ENCODE results near the gene HOXC13. TPM values are rescaled to one million over a fixed set of nuclear protein-coding genes. Genes with fewer than 3 reads are reported as not detected.

Gene HOXC13
- total RNA-seq, 1 donor from 2014 or later, result not detected

DNA sequence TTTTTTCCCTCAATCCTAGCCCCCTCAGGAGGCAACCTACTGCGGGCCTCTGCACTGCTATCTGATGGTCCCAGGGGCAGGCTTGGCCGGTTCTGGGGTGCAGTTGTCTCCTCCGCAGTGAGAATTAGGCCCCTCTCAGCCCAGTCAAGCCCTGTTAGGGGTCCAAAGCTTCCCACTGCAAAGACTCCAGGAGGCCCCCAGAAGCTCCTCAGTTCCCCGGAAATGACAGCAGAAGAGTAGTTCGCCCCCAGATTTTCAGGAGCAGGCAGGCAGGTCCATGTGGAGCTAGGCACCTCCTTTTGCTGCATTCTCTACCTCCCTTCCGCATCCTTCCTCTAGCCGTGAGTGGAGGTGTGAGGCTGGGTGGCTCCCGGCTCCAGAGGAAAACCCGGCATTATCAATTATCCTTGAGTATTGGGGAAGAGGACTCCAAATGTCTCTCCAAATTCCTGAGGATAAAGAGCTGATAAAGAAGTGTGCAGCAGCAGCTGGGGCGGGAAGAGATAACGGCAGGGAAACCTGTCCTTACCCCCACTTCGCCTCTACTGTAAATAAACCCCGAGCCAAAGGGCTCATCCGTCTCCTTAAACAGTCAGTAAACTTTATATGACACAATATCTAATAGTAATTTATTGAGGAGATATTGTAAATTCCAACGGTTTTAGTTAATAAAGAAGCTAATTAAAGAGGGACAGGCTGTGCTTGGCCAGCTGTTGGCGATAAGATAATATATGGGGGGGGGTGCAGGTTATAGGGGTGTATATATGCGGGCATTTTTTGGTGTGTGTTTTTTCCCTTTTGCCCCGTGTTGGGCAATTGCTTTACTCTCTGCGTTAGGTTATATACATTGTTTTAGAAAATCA, 15.4 kb downstream of the HOXC13 start:
- Mint-ChIP-seq H3K27me3 (ENCODE audit: low read depth) (peaks cover 83% of the 10 kb centered on the region), H3K4me1 (ENCODE audit: low read depth) (peaks cover 8% of the 10 kb centered on the region), H3K9me3 (ENCODE audit: low read depth) (no peaks in the 10 kb centered on the region), H3K36me3 (ENCODE audit: low read depth) (peaks cover 8% of the 10 kb centered on the region), H3K4me3 (ENCODE audit: unreplicated experiment) (no peak overlapping the region), H3K27ac (ENCODE audit: unreplicated experiment) (no peak overlapping the region)
- no peak for DNase-seq (ENCODE audit: low spot score)
- TF ChIP-seq, protein P1, sequence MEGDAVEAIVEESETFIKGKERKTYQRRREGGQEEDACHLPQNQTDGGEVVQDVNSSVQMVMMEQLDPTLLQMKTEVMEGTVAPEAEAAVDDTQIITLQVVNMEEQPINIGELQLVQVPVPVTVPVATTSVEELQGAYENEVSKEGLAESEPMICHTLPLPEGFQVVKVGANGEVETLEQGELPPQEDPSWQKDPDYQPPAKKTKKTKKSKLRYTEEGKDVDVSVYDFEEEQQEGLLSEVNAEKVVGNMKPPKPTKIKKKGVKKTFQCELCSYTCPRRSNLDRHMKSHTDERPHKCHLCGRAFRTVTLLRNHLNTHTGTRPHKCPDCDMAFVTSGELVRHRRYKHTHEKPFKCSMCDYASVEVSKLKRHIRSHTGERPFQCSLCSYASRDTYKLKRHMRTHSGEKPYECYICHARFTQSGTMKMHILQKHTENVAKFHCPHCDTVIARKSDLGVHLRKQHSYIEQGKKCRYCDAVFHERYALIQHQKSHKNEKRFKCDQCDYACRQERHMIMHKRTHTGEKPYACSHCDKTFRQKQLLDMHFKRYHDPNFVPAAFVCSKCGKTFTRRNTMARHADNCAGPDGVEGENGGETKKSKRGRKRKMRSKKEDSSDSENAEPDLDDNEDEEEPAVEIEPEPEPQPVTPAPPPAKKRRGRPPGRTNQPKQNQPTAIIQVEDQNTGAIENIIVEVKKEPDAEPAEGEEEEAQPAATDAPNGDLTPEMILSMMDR (IDR thresholded peaks at IDR 0.05), result no peak

DNA sequence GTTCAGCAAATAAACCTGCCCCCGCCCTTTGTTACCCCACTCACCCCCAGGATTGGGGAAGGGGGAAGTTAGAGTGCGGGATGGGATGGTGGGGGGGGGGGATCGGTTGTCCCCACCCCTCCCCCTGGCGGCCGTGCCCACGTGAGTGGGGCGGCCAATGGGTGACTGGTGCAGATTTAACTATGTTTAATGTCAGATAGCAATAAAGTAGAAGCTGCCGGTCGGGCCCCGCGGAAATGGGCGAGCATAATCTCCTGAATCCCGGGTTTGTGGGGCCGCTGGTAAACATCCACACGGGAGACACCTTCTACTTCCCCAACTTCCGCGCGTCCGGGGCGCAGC, 16.0 kb downstream of the HOXC13 start, which contains the start of gene HOXC12:
Gene HOXC12 (plus strand): TSS at position 210 of the 342 bp plus-strand sequence. CDS start 27 bp downstream, at position 237.
- H3K36me3 Mint-ChIP-seq (ENCODE audit: low read depth), result peaks cover 10% of the 10 kb centered on the region
- no peaks in the 10 kb centered on the region for H3K9me3 Mint-ChIP-seq (ENCODE audit: low read depth)
- TF ChIP-seq, protein P1 (IDR thresholded peaks at IDR 0.05), result no peak
- H3K4me1 Mint-ChIP-seq (ENCODE audit: low read depth), result peaks cover 8% of the 10 kb centered on the region
- H3K27me3 Mint-ChIP-seq (ENCODE audit: low read depth), result peaks cover 84% of the 10 kb centered on the region
- no peak for DNase-seq (ENCODE audit: low spot score)
- H3K4me3 Mint-ChIP-seq (ENCODE audit: unreplicated experiment), result no peak within 1 kb of the TSS
- no peak within 1 kb of the TSS for H3K27ac Mint-ChIP-seq (ENCODE audit: unreplicated experiment)

DNA sequence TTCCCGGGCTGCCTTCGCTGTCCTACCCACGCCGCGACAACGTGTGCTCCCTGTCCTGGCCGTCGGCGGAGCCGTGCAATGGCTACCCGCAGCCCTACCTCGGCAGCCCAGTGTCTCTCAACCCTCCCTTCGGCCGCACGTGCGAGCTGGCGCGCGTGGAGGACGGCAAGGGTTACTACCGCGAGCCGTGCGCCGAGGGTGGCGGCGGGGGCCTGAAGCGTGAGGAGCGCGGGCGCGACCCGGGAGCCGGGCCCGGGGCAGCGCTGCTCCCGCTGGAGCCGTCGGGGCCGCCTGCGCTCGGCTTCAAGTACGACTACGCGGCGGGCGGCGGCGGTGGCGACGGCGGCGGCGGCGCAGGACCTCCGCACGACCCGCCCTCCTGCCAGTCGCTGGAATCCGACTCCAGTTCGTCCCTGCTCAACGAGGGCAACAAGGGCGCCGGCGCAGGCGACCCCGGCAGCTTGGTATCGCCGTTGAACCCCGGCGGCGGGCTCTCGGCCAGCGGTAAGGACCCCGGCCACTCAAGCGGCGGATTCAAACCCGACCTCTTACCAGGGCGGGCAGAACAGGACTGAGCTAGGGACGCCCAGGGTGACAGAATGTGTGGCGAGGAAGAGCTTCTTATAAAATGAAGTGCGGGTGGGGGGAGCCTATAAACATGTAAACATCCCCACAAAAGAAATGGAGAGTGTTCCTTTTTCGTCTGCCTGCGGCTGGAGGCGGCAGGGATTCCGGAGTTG, 16.6 kb downstream of the HOXC13 start:
- no peak overlapping the region for H3K4me3 Mint-ChIP-seq (ENCODE audit: unreplicated experiment)
- peaks cover 13% of the 10 kb centered on the region for H3K36me3 Mint-ChIP-seq (ENCODE audit: low read depth)
- no peak for DNase-seq (ENCODE audit: low spot score)
- H3K9me3 Mint-ChIP-seq (ENCODE audit: low read depth), result no peaks in the 10 kb centered on the region
- H3K27ac Mint-ChIP-seq (ENCODE audit: unreplicated experiment), result no peak overlapping the region
- peaks cover 8% of the 10 kb centered on the region for H3K4me1 Mint-ChIP-seq (ENCODE audit: low read depth)
- TF ChIP-seq, protein P1 (IDR thresholded peaks at IDR 0.05), result no peak
- peaks cover 84% of the 10 kb centered on the region for H3K27me3 Mint-ChIP-seq (ENCODE audit: low read depth)

DNA sequence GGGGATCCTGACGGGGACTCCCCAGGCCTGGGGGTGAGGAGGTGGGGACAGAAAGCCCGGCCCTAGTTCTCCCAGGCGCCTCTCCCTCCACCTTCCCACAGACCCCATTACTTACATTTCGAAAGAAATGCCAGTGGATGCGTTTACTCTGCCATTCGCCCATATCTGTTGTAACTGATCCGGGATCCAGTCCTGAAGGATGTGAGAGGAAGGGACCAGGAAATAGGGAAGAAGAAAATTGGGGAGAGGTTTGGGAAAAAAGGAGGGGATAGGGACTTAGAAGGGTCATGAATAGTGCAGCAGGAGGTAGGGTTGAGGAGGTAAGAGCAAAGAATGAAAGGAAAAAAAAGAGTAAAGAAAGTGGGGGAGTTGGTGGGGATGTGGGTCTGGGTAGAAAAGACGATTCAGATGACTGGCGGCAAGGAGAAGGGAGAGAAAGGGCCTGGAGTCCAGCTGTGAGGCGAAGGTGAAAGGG, 17.2 kb downstream of the HOXC13 start:
- peaks cover 8% of the 10 kb centered on the region for H3K4me1 Mint-ChIP-seq (ENCODE audit: low read depth)
- H3K27me3 Mint-ChIP-seq (ENCODE audit: low read depth), result peaks cover 83% of the 10 kb centered on the region
- peaks cover 17% of the 10 kb centered on the region for H3K36me3 Mint-ChIP-seq (ENCODE audit: low read depth)
- DNase-seq (ENCODE audit: low spot score), result no peak
- H3K9me3 Mint-ChIP-seq (ENCODE audit: low read depth), result no peaks in the 10 kb centered on the region
- H3K27ac Mint-ChIP-seq (ENCODE audit: unreplicated experiment), result no peak overlapping the region
- TF ChIP-seq, protein P1 (IDR thresholded peaks at IDR 0.05), result no peak
- H3K4me3 Mint-ChIP-seq (ENCODE audit: unreplicated experiment), result no peak overlapping the region

DNA sequence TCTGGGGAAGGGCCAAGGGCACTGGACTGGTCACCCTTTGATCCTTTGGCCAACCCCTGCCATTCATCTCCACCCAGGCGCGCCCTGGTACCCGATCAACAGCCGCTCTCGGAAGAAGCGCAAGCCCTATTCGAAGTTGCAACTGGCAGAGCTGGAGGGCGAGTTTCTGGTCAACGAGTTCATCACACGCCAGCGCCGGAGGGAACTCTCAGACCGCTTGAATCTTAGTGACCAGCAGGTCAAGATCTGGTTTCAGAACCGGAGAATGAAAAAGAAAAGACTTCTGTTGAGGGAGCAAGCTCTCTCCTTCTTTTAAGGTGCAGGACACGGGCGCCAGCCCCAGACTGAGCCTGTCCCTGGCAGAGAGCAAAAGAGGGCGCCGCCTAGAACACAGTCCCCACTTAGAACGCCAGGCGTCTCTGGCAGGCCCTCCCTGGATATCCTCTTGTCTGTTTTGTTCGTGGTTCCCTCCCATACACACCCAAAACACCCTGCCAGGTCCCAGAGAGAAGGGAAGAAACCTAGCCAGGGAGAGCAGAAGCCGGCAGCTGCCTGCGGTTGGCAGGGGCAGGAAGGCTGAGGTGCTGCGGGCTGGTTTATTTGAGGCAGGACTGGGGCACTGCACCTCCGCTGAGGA, 17.7 kb downstream of the HOXC13 start:
- Mint-ChIP-seq H3K27ac (ENCODE audit: unreplicated experiment) (no peak overlapping the region), H3K27me3 (ENCODE audit: low read depth) (peaks cover 82% of the 10 kb centered on the region), H3K9me3 (ENCODE audit: low read depth) (no peaks in the 10 kb centered on the region), H3K36me3 (ENCODE audit: low read depth) (peaks cover 17% of the 10 kb centered on the region), H3K4me1 (ENCODE audit: low read depth) (peaks cover 8% of the 10 kb centered on the region), H3K4me3 (ENCODE audit: unreplicated experiment) (no peak overlapping the region)
- TF ChIP-seq, protein P1 (IDR thresholded peaks at IDR 0.05), result no peak
- no peak for DNase-seq (ENCODE audit: low spot score)

Measured in chondrocyte (in vitro differentiated cells).